Mesenchymal stem cell (in vitro differentiated cells and primary cell): ENCODE measurements around the gene ZFHX3.

Experiments used
- DNase-seq: peaks from one replicate; pipeline ENCODE4 v3.0.0-alpha.2; 2013
- H2AFZ ChIP-seq: one replicate; pipeline ENCODE4 v1.6.1; 2013; ENCODE audit warnings: low read depth, mild to moderate bottlenecking, control low read depth, inconsistent platforms, low read length, moderate library complexity
- H2AK5ac ChIP-seq: 2 replicates; pipeline ENCODE4 v1.6.1; 2013; ENCODE audit warnings: low read length, moderate library complexity, mild to moderate bottlenecking, inconsistent platforms; ENCODE audit not compliant: severe bottlenecking
- H2BK120ac ChIP-seq: one replicate; pipeline ENCODE4 v1.6.1; 2013; ENCODE audit warnings: low read depth, mild to moderate bottlenecking, inconsistent platforms, low read length, moderate library complexity
- H2BK12ac ChIP-seq, 2 experiments: one replicate each; pipeline ENCODE4 v1.6.1; 2013; ENCODE audit warnings: inconsistent platforms in 2 of 2, low read length in 2 of 2, mild to moderate bottlenecking in 2 of 2, moderate library complexity in 2 of 2, control low read depth in 1 of 2
- H2BK15ac ChIP-seq: one replicate; pipeline ENCODE4 v1.6.1; 2013; ENCODE audit warnings: mild to moderate bottlenecking, low read depth, inconsistent platforms; ENCODE audit not compliant: poor library complexity, severe bottlenecking
- H2BK5ac ChIP-seq: 2 replicates; pipeline ENCODE4 v1.6.1; 2013; ENCODE audit warnings: low read depth, mild to moderate bottlenecking, low read length, control low read depth, inconsistent platforms; ENCODE audit not compliant: poor library complexity, severe bottlenecking
- H3K14ac ChIP-seq, 2 experiments: one replicate each; pipeline ENCODE4 v1.6.1; 2013; ENCODE audit warnings: inconsistent platforms in 2 of 2, low read length in 2 of 2, control low read depth in 1 of 2, mild to moderate bottlenecking in 1 of 2, moderate library complexity in 1 of 2
- H3K18ac ChIP-seq, 2 experiments: one replicate each; pipeline ENCODE4 v1.6.1; 2013; ENCODE audit warnings: inconsistent platforms in 2 of 2, low read length in 2 of 2, control low read depth in 1 of 2, low read depth in 1 of 2, mild to moderate bottlenecking in 1 of 2
- H3K23ac ChIP-seq, 2 experiments: one replicate each; pipeline ENCODE4 v1.6.1; 2013; ENCODE audit warnings: inconsistent platforms in 2 of 2, low read length in 2 of 2, mild to moderate bottlenecking in 2 of 2, moderate library complexity in 2 of 2, control low read depth in 1 of 2
- H3K27ac ChIP-seq: 2 replicates; pipeline ENCODE4 v1.5.1; 2013; ENCODE audit warnings: mild to moderate bottlenecking, moderate library complexity, low read length, control low read depth, inconsistent platforms; ENCODE audit not compliant: poor library complexity, severe bottlenecking
- H3K27me3 ChIP-seq, 2 experiments: 2 replicates each; pipeline versions ENCODE4 v1.6.1 to v1.7.0; 2013; ENCODE audit warnings: low read length in 2 of 2, mild to moderate bottlenecking in 2 of 2, moderate library complexity in 2 of 2, control low read depth in 1 of 2, inconsistent platforms in 1 of 2; ENCODE audit not compliant: control insufficient read depth in 1 of 2, insufficient read depth in 1 of 2
- H3K36me3 ChIP-seq, 2 experiments: 2 replicates each; pipeline versions ENCODE4 v1.6.1 to v1.7.0; 2013; ENCODE audit warnings: low read length in 2 of 2, control low read depth in 1 of 2, inconsistent platforms in 1 of 2, low read depth in 1 of 2, mild to moderate bottlenecking in 1 of 2; ENCODE audit not compliant: insufficient read depth in 2 of 2, control insufficient read depth in 1 of 2
- H3K4ac ChIP-seq, 2 experiments: one replicate each; pipeline ENCODE4 v1.6.1; 2013; ENCODE audit warnings: inconsistent platforms in 2 of 2, low read length in 2 of 2, mild to moderate bottlenecking in 2 of 2, moderate library complexity in 2 of 2, control low read depth in 1 of 2, low read depth in 1 of 2
- H3K4me1 ChIP-seq: 2 replicates; pipeline ENCODE4 v1.6.1; 2013; ENCODE audit warnings: low read depth, low read length, control low read depth; ENCODE audit not compliant: control insufficient read depth, insufficient read depth
- H3K4me2 ChIP-seq: 2 replicates; pipeline ENCODE4 v1.6.1; 2013; ENCODE audit warnings: low read length, mild to moderate bottlenecking, inconsistent platforms; ENCODE audit not compliant: poor library complexity, severe bottlenecking
- H3K4me3 ChIP-seq, 2 experiments: 2 replicates each; pipeline versions ENCODE4 v1.5.1 to v1.7.0; 2013; ENCODE audit warnings: low read length in 2 of 2, mild to moderate bottlenecking in 2 of 2, control low read depth in 1 of 2, low read depth in 1 of 2; ENCODE audit not compliant: insufficient read depth in 1 of 2
- H3K79me1 ChIP-seq: replicated peaks from 2 replicates; pipeline ENCODE4 v1.6.1; 2013; ENCODE audit warnings: mild to moderate bottlenecking, control low read depth, low read length, inconsistent platforms; ENCODE audit not compliant: poor library complexity, severe bottlenecking
- H3K9ac ChIP-seq: 2 replicates; pipeline ENCODE4 v1.7.0; 2013; ENCODE audit warnings: mild to moderate bottlenecking, low read length, moderate library complexity
- H3K9me3 ChIP-seq: 2 replicates; pipeline ENCODE4 v1.7.0; 2013; ENCODE audit warnings: mild to moderate bottlenecking, low read length; ENCODE audit not compliant: control insufficient read depth
- H4K8ac ChIP-seq: one replicate; pipeline ENCODE4 v1.6.1; 2013; ENCODE audit warnings: inconsistent platforms, mild to moderate bottlenecking, low read length, moderate library complexity
- H4K91ac ChIP-seq: one replicate; pipeline ENCODE4 v1.6.1; 2013; ENCODE audit warnings: mild to moderate bottlenecking, low read length, inconsistent platforms
- WGBS: methylation state at CpG from one replicate; pipeline ENCODE4 v1.1.7; 2013; ENCODE audit warnings: mixed read lengths; 5-methylcytosine and 5-hydroxymethylcytosine counted together

Gene ZFHX3

GRCh38 chr16:73041676-73042075, 6.3 kb downstream of the ZFHX3 start:
- Histone ChIP-seq H2BK12ac (no peak overlapping the region), H3K27ac (no peak overlapping the region), H2BK120ac (no peak overlapping the region), H3K9ac (no peak overlapping the region), H3K23ac (no peak overlapping the region), H4K91ac (no peak overlapping the region), H4K8ac (no peak overlapping the region), H3K4me1 (peaks cover 8% of the 10 kb centered on the region), H3K14ac (no peak overlapping the region), H3K4ac (no peak overlapping the region), H2AK5ac (no peak overlapping the region), H2BK15ac (no peak overlapping the region), H2AFZ (no peak overlapping the region), H3K4me3 (no peak overlapping the region), H3K9me3 (no peaks in the 10 kb centered on the region), H3K36me3 (no peaks in the 10 kb centered on the region), H3K27me3 (no peaks in the 10 kb centered on the region), H3K4me2 (no peak overlapping the region), H2BK5ac (no peak overlapping the region), H3K18ac (no peak overlapping the region), H3K79me1 (peaks cover 43% of the 10 kb centered on the region)
- WGBS: 97% methylated on average over 4 of the region's 4 CpGs
- DNase-seq: no peak

GRCh38 chr16:73040735-73041402, 7.1 kb downstream of the ZFHX3 start:
- Histone ChIP-seq H3K4me3 (no peak overlapping the region), H3K79me1 (peaks cover 44% of the 10 kb centered on the region), H4K91ac (no peak overlapping the region), H2BK5ac (no peak overlapping the region), H2BK15ac (no peak overlapping the region), H3K4ac (no peak overlapping the region), H2BK120ac (no peak overlapping the region), H3K4me1 (peaks cover 9% of the 10 kb centered on the region), H3K9ac (no peak overlapping the region), H2AFZ (no peak overlapping the region), H4K8ac (no peak overlapping the region), H3K23ac (no peak overlapping the region), H3K36me3 (no peaks in the 10 kb centered on the region), H3K27me3 (no peaks in the 10 kb centered on the region), H3K14ac (no peak overlapping the region), H3K27ac (no peak overlapping the region), H3K9me3 (no peaks in the 10 kb centered on the region), H2AK5ac (no peak overlapping the region), H2BK12ac (no peak overlapping the region), H3K18ac (no peak overlapping the region), H3K4me2 (no peak overlapping the region)
- whole genome bisulfite sequencing: 97% methylated on average over 6 of the region's 6 CpGs
- DNase-seq: no peak

- DNase-seq: no peak
- peaks cover 45% of the 10 kb centered on the region for H3K79me1 ChIP-seq
- no peaks in the 10 kb centered on the region for H3K9me3 ChIP-seq
- H3K4me3 ChIP-seq: no peak overlapping the region
- peak overlapping the region in 1 of 2 experiments; percentile 74 for H3K14ac ChIP-seq
- peak overlapping the region in 1 of 2 experiments; percentile 82 for H3K18ac ChIP-seq
- WGBS: 84% methylated on average over 5 of the region's 6 CpGs
- no peak overlapping the region for H2AFZ ChIP-seq
- H3K36me3 ChIP-seq: no peaks in the 10 kb centered on the region
- no peak overlapping the region for H2BK120ac ChIP-seq
- H3K23ac ChIP-seq: peak overlapping the region in 1 of 2 experiments; percentile 46
- no peaks in the 10 kb centered on the region for H3K27me3 ChIP-seq
- no peak overlapping the region for H2BK15ac ChIP-seq
- no peak overlapping the region for H3K4me2 ChIP-seq
- H3K27ac ChIP-seq: no peak overlapping the region
- H3K4ac ChIP-seq: peak overlapping the region in 1 of 2 experiments; percentile 57
- no peak overlapping the region for H2BK12ac ChIP-seq
- H4K91ac ChIP-seq: peak overlapping the region; percentile 48
- no peak overlapping the region for H3K9ac ChIP-seq
- H2AK5ac ChIP-seq: no peak overlapping the region
- peak overlapping the region; percentile 14 for H4K8ac ChIP-seq
- peaks cover 11% of the 10 kb centered on the region for H3K4me1 ChIP-seq
- no peak overlapping the region for H2BK5ac ChIP-seq
These were observed 7.8 kb downstream of the ZFHX3 start for GRCh38 chr16:73040136-73040535.

- no peaks in the 10 kb centered on the region for H3K27me3 ChIP-seq
These were observed 9.9 kb downstream of the ZFHX3 start for GRCh38 chr16:73037845-73038570.

More at GRCh38 chr16:73037845-73038570, 9.9 kb downstream of the ZFHX3 start:
- Histone ChIP-seq H3K23ac (no peak overlapping the region), H4K91ac (no peak overlapping the region), H3K9me3 (no peaks in the 10 kb centered on the region), H3K9ac (no peak overlapping the region), H3K4me1 (peaks cover 19% of the 10 kb centered on the region), H2BK15ac (no peak overlapping the region), H3K27ac (no peak overlapping the region), H3K4me3 (no peak overlapping the region), H2BK12ac (no peak overlapping the region), H2AFZ (no peak overlapping the region), H2BK120ac (no peak overlapping the region), H3K4me2 (no peak overlapping the region), H3K14ac (no peak overlapping the region), H3K36me3 (peaks cover 0 to 5% of the 10 kb centered on the region in 2 experiments), H4K8ac (no peak overlapping the region), H2BK5ac (no peak overlapping the region), H3K4ac (no peak overlapping the region), H2AK5ac (no peak overlapping the region), H3K79me1 (peaks cover 49% of the 10 kb centered on the region), H3K18ac (no peak overlapping the region)
- WGBS: 56% methylated on average over 13 of the region's 14 CpGs
- DNase-seq: no peak
